GM18526 (cell line): ENCODE data around the gene DGCR2.

Experiments
- POLR2A ChIP-seq: IDR thresholded peaks from 3 replicates; pipeline ENCODE4 v1.6.1; 2011; ENCODE audit not compliant: insufficient read length; ENCODE audit errors: extremely low read depth

The DGCR2 gene

GRCh38 chr22:18991821-18992442 is 130.3 kb downstream of the DGCR2 start:
- TF ChIP-seq POLR2A = no peak

GRCh38 chr22:18991138-18991432 is 131.1 kb downstream of the DGCR2 start:
- no peak for TF ChIP-seq POLR2A

- TF ChIP-seq POLR2A = no peak
Measured at GRCh38 chr22:18990355-18991137, 131.7 kb downstream of the DGCR2 start.

- TF ChIP-seq POLR2A = no peak
Measured at GRCh38 chr22:18988958-18989357, 133.3 kb downstream of the DGCR2 start.

- no peak for TF ChIP-seq POLR2A
Measured at GRCh38 chr22:18987765-18988164, 134.4 kb downstream of the DGCR2 start.
